RPMI8226 (cell line): ENCODE results near the gene MAGEA3.
"Not testable (repeated sequence)": the region's sequence is repeated elsewhere in the genome, so short reads cannot be mapped to it uniquely, and the experiment has no call there.

Source experiments
- DNase-seq: peaks from one replicate; pipeline ENCODE4 v3.0.0-alpha.2; 2015

Gene MAGEA3, protein sequence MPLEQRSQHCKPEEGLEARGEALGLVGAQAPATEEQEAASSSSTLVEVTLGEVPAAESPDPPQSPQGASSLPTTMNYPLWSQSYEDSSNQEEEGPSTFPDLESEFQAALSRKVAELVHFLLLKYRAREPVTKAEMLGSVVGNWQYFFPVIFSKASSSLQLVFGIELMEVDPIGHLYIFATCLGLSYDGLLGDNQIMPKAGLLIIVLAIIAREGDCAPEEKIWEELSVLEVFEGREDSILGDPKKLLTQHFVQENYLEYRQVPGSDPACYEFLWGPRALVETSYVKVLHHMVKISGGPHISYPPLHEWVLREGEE

DNA sequence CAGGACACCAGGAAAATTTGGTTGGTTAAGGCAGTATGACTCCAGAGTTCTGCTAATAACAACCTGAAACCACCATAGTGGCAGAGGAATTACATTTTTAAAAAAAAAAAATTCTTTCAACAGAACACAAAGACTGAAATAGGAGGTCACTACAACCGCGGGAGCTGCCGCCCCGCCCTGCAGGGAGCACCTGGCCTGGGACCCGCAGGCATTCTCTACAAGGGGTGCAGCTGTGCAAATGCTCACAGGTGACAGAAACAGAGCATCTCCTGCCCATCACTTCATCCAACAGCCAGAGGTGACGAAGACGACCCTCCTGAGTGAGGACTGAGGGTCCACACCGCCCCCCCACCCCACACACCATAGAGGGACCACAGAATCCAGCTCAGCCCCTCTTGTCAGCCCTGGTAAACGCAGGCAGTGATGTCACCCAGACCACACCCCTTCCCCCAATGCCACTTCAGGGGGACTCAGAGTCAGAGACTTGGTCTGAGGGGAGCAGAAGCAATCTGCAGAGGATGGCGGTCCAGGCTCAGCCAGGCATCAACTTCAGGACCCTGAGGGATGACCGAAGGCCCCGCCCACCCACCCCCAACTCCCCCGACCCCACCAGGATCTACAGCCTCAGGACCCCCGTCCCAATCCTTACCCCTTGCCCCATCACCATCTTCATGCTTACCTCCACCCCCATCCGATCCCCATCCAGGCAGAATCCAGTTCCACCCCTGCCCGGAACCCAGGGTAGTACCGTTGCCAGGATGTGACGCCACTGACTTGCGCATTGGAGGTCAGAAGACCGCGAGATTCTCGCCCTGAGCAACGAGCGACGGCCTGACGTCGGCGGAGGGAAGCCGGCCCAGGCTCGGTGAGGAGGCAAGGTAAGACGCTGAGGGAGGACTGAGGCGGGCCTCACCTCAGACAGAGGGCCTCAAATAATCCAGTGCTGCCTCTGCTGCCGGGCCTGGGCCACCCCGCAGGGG is at the start of gene MAGEA3:
TSS of gene MAGEA3 (plus strand) at position 843 of the 980 bp plus-strand sequence. CDS start 2,039 bp downstream, outside the sequence.
- DNase-seq, result not testable (repeated sequence)

DNA sequence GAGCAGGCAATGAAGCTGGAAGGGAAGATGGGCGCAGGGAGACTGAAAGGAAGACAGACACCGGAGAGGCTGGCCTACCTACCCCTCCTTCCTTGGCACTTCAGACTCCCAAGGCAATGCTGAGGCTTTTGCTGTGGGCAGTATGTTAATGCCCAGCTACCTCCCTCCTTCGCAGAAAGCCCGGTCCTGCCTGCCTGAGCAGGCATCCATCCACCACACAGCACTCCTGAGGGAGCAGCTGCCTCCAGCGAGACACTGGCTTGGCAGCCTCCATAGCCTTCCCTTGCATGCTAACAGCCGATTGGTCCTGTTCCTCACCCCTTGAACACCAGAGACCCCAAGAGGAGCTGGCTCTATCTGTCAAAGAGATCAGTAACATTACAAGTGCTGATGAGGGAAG is 46.5 kb upstream of the MAGEA3 start:
- DNase-seq, result no peak

DNA sequence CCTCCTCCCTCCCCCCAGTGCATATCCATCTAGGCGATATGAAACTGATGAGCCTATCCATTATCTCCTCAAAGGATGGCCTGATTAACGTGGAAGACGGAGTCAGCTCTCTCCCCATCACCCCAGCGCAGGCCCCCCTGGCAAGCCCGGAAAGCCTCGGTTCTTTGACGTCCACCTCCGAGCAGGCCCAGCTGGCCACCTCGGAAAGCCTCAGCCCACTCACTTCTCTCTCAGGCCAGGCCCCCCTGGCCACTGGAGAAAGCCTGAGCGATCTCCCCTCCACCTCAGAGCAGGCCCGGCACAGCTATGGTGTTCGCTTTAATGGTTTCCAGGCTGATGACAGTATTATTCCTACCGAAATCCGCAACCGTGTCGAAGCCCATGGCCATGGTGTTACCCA is 46.1 kb upstream of the MAGEA3 start:
- no peak for DNase-seq

DNA sequence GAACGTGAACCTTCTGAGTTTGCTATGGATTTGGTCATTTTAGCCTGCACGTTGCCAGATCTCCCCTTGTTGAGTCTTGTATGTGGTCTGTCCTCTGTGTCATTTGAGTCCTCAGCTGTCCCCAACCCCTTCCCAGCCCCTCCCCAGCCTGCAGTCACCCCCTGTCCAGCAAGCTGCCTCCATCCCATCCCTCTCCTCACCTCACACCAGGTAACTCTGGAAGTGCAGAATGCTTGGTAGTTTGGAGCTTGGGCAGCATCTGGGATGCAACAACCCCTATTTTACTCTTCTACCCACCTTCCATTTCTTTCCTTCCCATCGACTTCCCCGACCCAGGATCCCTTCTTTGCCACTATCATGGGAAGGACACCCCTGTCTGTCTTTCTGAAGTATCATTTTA is 42.5 kb upstream of the MAGEA3 start:
- no peak for DNase-seq

DNA sequence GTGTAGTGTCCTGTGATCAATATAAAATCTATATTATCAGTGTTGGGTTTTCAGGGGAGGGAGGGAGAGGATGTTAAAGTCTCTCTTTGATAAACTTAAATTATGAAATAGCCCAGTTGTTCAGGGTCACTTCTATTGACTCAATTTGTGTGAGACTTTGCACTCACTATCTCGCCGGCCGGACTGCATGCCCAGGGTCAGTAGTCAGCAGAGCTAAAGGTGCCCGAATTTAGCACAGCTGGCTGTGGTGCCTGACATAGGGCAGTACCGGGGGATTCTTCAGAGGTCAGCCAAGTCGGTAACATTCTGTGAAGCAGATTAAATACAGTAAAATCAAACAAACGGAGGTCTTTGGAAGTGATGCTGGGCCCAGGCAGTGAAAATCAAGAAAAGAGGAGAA is 41.7 kb upstream of the MAGEA3 start:
- DNase-seq, result no peak

DNA sequence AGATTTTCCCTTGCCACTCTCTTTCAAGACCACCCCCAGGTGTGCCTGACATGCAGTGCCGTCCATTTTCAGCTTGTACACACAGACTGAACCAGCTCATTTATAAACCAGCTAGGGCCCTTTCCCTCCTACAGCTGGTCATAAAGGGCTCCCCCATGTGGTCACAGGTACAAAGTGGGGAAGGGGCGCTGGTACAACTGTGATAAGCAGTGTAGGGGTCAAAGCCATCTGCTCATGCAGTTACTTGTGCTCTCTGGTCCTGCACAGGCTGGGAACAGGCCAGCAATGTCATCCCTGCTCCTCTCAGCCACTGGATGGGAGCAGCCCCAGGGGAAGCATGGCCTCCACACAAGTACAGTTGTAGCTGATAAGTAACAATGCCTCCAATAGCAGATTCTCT is 40.3 kb upstream of the MAGEA3 start:
- no peak for DNase-seq

DNA sequence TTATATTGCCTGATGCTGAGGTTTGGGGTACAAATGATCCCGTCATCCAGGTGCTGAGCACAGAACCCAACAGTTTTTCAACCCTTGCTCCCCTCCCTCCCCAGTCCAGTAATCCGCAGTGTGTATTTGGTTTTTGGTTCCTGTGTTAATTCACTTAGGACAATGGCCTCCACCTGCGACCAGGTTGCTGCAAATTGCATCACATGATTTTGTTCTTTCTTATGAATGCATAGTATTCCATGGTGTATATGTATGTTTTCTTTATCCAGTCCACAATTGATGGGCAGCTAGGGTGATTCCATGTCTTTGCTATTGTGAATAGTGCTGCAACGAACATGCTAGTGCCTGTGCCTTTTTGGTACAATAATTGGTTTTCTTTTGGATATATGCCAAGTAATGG is 35.5 kb upstream of the MAGEA3 start:
- no peak for DNase-seq

DNA sequence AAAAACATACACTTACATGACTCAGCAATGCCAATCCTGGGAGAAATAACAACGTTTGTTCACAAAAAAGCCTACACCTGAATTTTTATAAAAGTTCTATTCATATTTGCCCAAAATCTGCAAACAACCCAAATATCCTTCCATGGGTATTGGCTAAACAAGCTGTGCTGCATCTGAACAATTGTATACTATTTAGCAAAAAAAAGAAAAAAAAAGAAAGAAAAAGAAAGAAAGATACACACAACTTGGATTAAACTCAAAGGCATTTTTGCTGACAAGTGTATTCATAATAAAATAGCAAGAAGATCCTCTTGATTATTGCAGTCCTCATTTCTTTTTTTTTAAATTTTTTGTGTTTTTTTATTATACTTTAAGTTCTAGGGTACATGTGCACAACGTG is 24.5 kb upstream of the MAGEA3 start:
- DNase-seq, result no peak

DNA sequence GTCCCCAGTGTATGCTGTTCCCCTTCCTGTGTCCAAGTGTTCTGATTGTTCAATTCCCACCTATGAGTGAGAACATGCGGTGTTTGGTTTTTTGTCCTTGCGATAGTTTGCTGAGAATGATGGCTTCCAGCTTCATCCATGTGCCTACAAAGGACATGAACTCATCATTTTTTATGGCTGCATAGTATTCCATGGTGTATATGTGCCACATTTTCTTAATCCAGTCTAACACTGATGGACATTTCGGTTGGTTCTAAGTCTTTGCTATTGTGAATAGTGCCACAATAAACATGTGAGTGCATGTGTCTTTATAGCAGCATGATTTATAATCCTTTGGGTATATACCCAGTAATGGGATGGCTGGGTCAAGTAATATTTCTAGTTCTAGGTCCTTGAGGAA is 23.9 kb upstream of the MAGEA3 start:
- not testable (repeated sequence) for DNase-seq

DNA sequence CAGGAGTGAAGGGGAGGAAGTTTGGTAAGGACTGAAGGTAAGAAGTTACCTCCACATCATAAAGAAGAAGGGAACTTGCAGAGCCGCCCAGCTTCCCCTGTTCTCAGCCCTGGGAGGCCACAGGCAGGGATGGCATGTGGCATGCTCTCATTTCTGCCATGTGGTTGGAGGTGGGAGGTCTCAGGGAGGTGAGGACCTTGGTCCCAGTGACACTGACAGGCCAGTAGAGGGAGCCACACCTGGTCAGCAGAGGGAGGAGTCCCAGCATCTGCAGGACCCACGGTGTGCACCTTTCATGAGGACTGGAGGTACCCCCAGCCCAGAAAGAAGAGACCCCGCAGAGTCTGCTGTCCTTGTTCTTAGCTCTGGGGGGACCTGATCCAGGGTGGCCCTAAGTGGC is 17.6 kb upstream of the MAGEA3 start:
- DNase-seq, result not testable (repeated sequence)

DNA sequence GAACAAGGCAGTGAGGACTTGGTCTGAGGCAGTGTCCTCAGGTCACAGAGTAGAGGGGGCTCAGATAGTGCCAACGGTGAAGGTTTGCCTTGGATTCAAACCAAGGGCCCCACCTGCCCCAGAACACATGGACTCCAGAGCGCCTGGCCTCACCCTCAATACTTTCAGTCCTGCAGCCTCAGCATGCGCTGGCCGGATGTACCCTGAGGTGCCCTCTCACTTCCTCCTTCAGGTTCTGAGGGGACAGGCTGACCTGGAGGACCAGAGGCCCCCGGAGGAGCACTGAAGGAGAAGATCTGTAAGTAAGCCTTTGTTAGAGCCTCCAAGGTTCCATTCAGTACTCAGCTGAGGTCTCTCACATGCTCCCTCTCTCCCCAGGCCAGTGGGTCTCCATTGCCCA is 1.8 kb downstream of the MAGEA3 start:
- peak; percentile 4 for DNase-seq

DNA sequence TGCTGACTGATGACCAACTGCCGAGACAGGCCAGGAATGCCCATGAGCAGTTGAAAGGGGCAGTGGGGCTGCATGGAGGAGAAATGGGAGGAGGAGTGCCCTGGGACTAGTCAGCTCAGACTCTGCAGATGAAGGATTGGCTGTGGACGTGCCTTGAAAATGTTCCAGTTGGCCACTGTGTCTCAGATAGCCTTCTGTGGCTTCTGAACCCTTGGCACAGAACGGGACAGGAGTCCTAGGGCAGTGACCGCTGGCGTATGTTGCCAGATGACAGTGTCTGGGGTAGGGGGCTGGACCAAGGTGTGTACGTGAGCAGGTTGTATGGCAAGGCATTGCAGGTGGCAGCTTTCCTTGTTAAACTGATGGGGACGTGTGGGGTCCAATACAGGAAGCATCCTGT is 7.9 kb downstream of the MAGEA3 start:
- DNase-seq, result not testable (repeated sequence)

DNA sequence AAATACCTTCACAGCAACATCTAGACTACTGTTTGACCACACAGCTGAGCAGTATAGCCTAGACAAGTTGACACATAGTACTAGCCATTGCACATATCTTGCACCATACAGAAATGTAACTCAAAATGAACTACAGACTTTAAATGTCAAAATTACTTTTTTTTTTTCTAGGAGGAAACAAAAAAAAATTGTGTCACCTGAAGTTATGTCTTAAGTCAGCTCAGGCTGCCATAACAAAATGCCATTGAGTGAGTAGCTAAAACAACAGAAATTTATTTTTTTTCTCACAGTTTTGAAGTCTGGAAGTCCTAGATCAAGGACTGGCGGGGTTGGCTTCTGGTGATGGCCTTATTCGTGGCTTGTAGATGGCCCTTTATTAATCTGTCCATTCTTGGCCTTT is 10.6 kb downstream of the MAGEA3 start, which contains the start of gene CSAG2:
TSS of gene CSAG2 (minus strand) at position 101 of the 400 bp plus-strand sequence. CDS start 161 bp downstream, outside the sequence.
- DNase-seq, result not testable (repeated sequence)

DNA sequence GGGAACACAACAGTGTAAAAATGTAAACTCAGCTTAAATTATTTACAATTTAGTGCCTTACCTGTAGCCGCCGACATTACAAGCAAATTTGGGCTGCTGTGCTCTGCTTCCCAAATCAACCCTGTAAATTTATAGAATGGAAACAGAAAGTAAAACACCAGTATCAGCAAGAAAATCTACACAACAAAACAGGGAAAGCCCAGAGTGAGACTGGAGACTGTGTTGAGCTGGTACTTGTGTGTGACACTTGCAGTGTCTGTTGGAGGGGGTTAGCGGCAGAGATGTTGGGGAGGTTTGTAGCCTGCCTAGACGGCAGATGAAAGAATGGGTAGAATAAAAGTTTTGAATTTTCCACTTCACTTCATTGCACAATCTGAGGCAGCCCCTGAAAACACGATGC is 14.6 kb downstream of the MAGEA3 start:
- not testable (repeated sequence) for DNase-seq

DNA sequence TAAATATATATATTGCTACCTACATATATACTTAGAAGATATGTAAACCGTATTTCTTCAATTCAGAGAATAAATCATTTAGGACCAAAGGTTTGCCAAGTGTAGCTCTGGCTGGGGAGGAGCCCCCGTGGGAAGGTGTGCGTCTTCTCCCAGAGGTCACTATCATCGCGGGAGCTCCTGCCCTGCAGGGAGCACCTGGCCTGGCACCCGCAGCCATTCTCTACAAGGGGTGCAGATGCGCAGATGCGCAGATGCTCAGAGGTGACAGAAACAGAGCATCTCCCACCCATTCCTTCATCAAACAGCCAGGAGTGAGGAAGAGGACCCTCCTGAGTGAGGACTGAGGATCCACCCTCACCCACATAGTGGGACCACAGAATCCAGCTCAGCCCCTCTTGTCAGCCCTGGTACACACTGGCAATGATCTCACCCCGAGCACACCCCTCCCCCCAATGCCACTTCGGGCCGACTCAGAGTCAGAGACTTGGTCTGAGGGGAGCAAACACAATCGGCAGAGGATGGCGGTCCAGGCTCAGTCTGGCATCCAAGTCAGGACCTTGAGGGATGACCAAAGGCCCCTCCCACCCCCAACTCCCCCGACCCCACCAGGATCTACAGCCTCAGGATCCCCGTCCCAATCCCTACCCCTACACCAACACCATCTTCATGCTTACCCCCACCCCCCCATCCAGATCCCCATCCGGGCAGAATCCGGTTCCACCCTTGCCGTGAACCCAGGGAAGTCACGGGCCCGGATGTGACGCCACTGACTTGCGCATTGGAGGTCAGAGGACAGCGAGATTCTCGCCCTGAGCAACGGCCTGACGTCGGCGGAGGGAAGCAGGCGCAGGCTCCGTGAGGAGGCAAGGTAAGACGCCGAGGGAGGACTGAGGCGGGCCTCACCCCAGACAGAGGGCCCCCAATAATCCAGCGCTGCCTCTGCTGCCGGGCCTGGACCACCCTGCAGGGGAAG is 15.5 kb downstream of the MAGEA3 start, which contains the start of gene MAGEA2B:
TSS of gene MAGEA2B (plus strand) at position 814 of the 973 bp plus-strand sequence. CDS start 2,479 bp downstream, outside the sequence.
- DNase-seq, result not testable (repeated sequence)

DNA sequence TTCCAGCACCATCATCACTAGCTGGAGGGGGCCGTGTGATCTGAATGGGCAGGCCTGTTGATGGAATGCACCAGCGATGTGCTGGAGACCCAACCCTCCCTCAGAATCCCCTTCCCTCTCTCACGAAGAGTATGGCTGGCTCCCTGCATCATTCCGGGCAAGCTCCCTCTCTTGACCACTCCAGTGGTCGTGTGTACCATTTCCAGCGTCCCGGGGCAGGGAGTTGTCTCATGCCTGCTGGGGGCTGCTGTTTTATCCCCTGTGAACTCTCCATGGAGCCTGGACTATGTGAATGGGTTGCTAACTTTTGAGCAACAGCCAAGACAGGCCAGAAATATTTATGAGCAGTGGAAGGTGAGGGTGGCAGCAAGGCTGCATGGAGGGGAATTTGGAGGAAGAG is 26.8 kb downstream of the MAGEA3 start:
- no peak for DNase-seq

DNA sequence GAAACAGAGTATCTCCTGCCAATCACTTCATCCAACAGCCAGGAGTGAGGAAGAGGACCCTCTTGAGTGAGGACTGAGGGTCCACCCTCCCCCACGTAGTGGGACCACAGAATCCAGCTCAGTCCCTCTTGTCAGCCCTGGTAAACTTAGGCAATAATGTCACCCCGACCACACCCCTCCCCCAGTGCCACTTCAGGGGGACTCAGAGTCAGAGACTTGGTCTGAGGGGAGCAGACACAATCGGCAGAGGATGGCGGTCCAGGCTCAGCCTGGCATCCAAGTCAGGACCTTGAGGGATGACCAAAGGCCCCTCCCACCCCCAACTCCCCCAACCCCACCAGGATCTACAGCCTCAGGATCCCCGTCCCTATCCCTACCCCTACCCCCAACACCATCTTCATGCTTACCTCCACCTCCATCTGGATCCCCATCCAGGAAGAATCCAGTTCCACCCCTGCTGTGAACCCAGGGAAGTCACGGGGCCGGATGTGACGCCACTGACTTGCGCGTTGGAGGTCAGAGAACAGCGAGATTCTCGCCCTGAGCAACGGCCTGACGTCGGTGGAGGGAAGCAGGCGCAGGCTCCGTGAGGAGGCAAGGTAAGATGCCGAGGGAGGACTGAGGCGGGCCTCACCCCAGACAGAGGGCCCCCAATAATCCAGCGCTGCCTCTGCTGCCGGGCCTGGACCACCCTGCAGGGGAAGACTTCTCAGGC is 34.8 kb downstream of the MAGEA3 start, which contains the start of the genes CSAG1 and MAGEA12:
TSS of gene CSAG1 (minus strand) at position 461 of the 715 bp plus-strand sequence. CDS start 1,261 bp downstream, outside the sequence.
TSS of gene MAGEA12 (plus strand) at position 497 of the 715 bp plus-strand sequence. CDS start 2,405 bp downstream, outside the sequence.
- DNase-seq, result peak; percentile 53

DNA sequence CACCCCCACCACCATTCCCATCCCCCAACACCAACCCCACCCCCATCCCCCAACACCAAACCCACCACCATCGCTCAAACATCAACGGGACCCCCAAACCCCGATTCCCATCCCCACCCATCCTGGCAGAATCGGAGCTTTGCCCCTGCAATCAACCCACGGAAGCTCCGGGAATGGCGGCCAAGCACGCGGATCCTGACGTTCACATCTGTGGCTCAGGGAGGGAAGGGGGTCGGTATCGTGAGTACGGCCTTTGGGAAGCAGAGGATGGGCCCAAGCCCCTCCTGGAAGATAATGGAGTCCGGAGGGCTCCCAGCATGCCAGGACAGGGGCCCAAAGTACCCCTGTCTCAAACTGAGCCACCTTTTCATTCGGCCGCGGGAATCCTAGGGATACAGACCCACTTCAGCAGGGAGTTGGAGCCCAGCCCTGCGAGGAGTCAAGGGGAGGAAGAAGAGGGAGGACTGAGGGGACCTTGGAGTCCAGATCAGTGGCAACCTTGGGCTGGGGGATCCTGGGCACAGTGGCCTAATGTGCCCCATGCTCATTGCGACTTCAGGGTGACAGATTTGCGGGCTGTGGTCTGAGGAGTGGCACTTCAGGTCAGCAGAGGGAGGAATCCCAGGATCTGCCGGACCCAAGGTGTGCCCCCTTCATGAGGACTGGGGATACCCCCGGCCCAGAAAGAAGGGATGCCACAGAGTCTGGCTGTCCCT is 35.7 kb downstream of the MAGEA3 start:
- not testable (repeated sequence) for DNase-seq

DNA sequence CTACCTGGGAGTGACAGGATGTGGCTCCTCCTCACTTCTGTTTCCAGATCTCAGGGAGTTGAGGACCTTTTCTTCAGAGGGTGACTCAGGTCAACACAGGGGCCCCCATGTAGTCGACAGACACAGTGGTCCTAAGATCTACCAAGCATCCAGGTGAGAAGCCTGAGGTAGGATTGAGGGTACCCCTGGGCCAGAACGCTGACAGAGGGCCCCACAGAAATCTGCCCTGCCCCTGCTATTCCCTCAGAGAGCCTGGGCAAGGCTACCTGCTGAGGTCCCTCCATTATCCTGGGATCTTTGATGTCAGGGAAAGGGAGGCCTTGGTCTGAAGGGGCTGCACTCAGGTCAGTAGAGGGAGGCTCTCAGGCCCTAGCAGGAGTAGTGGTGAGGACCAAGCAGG is 36.5 kb downstream of the MAGEA3 start:
- DNase-seq, result no peak

DNA sequence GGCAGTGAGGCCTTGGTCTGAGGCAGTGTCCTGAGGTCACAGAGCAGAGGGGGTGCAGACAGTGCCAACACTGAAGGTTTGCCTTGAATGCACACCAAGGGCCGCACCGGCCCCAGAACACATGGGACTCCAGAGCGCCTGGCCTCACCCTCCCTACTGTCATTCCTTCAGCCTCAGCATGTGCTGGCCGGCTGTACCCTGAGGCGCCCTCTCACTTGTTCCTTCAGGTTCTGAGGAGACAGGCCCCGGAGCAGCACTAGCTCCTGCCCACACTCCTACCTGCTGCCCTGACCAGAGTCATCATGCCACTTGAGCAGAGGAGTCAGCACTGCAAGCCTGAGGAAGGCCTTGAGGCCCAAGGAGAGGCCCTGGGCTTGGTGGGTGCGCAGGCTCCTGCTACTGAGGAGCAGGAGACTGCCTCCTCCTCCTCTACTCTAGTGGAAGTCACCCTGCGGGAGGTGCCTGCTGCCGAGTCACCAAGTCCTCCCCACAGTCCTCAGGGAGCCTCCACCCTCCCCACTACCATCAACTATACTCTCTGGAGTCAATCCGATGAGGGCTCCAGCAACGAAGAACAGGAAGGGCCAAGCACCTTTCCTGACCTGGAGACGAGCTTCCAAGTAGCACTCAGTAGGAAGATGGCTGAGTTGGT is 37.4 kb downstream of the MAGEA3 start:
- DNase-seq, result no peak
